HG02840 (cell line): ENCODE measurements around the gene OR10Z1.

Experiments
- ATAC-seq: cut with Tn5 transposase; IDR thresholded peaks from one replicate; pipeline ENCODE4 v1.9.1; 2021; ENCODE audit warnings: mild to moderate bottlenecking, moderate library complexity, moderate number of reproducible peaks; ENCODE audit not compliant: unreplicated experiment, low FRiP score

Gene OR10Z1

GRCh38 chr1:158604968-158605367 is at the start of gene OR10Z1:
OR10Z1 (plus strand) TSS chr1:158605268; CDS start chr1:158606439, 1,171 bp downstream.
- ATAC-seq = no peak

- ATAC-seq = no peak
Observed at GRCh38 chr1:158559696-158560095, 45.4 kb upstream of the OR10Z1 start.

- ATAC-seq = no peak
Observed at GRCh38 chr1:158563853-158564252, 41.2 kb upstream of the OR10Z1 start.

GRCh38 chr1:158564608-158565007 is 40.5 kb upstream of the OR10Z1 start:
- no peak for ATAC-seq

- ATAC-seq = no peak
Observed at GRCh38 chr1:158570480-158570879, 34.6 kb upstream of the OR10Z1 start, which contains the start of gene OR6P1. OR6P1 (minus strand) TSS chr1:158570580; CDS start chr1:158563604, 6,976 bp downstream.

GRCh38 chr1:158572226-158572625 is 32.8 kb upstream of the OR10Z1 start:
- ATAC-seq = no peak

DNA sequence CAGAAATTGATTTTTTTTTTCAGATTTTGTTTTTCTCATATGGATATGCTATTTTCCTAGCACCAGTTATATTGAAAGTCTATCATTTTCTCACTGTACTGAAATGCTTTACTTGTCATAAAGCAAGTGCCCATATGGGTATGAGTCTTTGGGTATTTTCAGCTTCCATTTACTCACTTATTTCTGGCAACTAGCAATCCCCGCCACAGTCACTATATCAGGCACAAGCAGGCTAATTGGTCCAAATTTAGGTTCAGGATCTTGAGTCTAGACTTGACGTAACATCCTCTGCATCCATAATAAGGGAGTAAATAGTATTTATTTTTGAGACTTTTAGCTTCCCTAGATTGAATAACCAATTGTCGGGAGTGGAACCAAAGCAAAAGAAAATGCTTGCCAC is 27.5 kb upstream of the OR10Z1 start:
- no peak for ATAC-seq

GRCh38 chr1:158579733-158580132 is 25.3 kb upstream of the OR10Z1 start, which contains the start of gene OR10X1:
OR10X1 (minus strand) TSS chr1:158579899; CDS start chr1:158579899, 0 bp downstream.
- ATAC-seq = no peak

DNA sequence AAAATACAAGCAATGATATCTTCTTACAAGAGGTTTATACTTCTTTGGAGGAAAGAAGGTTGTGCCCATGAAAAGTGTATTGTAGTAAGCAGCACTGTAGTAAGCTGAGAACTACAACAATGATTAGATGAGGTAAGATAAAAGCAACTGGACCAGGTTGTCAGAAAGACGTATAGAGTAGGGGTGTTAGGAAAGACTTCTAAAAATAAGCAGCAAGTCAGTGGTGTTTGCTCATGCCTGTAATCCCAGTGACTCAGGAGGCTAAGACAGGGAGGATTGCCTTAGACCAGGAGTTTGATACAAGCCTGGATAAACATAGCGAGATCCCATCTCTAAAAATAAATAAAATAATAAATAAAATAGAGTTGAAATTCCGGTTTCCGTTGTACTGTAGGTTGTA is 21.1 kb upstream of the OR10Z1 start:
- ATAC-seq = no peak

GRCh38 chr1:158586942-158587341 is 18.1 kb upstream of the OR10Z1 start:
- ATAC-seq = no peak

DNA sequence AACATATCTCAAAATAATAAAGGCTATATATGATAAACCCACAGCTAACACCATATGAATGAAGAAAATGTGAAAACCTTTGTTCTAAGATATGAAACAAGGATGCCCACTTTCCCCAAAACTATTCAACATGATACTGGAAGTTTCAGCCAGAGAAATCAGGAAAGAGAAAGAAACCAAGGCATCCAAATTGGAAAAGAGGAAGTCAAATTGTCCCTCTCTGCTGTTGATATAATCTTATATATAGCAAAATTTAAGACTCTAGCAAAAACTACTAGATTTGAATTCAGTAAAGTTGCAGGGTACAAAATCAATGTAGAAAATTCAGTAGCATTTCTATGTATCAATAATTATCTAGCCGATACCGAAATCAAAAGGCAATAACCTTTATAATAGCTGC is 4.3 kb upstream of the OR10Z1 start:
- ATAC-seq = no peak

DNA sequence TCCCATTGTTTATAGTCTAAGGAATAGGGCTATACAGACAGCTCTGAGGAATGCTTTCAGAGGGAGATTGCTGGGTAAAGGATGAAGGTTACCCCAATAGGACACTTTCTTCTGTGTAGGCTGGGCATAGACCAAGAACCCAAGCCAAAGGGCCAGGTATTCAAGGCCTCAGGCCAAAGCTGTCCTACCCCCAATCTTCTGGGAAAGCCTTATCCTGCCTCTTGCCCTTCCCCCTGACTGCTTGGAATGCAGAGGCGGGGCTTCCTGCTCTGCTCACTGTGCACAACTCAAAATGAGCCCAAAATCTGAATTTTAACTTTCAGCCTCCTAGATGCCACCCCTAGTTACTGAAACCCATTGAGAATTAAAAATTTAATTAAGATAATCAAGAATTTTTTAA is 2.2 kb downstream of the OR10Z1 start:
- no peak for ATAC-seq

GRCh38 chr1:158611916-158612315 is 6.8 kb downstream of the OR10Z1 start:
- no peak for ATAC-seq

DNA sequence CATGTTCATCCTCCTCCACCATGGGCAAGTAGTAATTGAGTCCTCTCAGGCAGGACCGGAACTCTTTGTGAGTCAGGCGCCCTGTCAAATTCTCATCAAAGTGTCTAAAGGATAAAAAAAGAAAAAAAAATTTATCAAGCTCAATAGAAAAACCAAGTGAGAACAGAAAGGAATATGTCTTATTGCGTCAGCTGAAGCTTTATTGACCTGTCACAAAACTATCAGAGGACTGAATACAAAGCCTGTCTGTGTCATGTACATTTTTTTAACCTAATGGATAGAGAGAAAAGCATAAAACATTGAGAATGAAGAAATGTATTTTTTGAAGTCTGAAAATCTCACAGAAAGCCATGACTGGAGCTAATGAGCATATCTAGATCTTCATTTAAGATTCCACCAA is 8.7 kb downstream of the OR10Z1 start:
- ATAC-seq = no peak

DNA sequence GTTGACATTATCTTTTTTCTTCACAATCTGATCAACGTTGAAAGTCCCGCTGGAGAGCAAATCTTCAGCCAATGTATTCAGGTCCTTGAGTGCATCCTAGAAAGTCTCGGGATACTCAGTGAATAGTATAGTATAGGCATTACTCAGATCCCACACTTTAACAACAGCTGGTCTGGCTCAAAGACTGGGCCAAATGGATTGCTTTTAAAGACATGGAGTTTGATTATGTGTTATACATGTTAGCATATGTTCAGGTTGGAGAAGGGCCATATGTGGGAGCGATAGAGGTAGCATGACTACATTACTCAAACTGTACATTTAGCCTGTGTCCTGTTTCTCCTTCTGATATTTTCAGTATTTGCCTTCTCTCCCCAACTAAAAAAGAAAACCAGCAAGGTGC is 33.1 kb downstream of the OR10Z1 start:
- no peak for ATAC-seq

DNA sequence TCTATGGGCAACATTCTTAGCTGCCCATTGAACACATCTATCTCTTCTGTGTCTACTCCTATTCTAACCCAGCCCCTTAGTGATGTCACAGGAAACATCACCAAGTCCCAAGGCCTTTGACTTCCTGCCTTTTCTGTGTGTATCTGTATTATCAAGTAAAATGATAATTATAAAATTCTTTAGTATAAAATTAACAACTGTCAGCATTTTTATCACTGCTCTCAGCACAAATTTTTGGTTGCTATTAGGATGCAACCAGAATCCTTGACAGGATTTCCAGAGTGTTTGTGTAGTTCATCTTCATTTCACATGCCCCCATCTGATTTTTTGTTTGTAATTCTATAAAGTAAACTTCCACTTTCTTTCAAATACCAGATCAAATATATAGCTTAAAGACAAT is 33.8 kb downstream of the OR10Z1 start:
- no peak for ATAC-seq

DNA sequence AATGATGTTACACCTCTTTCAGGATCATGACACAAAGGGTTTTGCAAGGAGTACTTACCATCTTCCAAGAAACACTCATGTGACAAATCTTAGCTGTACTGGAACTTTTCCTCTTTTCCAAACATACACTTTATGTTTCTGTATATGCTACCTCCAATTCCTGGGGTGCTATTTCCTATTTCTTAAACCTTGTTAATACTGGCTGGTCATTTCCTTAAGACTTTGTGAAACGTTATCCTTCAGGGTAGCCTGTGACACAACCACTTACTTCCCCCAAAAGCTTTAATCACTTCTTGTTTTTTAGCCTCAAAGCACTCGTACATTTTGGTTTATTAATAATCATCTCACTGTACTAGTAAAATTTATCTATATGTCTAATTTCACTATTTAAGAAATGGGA is 39.4 kb downstream of the OR10Z1 start:
- no peak for ATAC-seq

DNA sequence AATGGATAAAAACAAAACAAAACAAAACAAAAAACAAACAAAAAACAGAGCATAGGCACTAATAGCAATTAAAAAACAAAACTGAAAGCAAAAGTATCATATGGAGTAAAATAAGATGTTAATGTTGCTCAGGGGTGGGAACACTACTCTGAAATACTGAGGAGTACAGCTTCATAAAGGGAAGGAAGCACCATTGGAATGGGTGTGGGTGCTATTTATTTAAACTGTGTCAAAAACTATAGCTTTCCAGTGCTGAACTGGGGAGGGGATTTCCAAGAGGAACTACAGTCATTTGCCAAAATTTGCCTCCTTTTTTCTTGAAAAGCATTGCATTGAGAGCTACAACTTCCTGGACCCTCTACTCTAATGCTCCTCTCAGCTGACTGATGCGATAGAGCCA is 41.4 kb downstream of the OR10Z1 start:
- ATAC-seq = no peak

DNA sequence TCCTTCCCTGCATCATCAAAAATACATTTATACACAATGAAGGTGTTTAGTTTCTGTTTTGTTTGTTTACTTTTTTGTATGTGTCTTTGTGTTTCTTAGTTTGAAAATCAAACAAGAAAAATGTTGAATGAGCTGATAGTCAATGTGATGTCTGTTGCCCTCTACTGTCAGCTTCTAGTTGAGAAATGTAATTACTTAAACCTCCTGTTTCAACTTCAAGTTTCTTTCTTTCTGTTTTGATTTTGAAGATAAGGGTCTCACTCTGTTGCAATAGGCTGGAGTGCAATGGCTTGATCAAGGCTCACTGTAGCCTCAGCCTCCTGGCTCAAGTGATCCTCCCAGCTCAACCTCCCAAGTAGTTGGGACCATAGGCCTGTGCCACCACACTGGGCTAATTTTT is 44.0 kb downstream of the OR10Z1 start:
- ATAC-seq = no peak

DNA sequence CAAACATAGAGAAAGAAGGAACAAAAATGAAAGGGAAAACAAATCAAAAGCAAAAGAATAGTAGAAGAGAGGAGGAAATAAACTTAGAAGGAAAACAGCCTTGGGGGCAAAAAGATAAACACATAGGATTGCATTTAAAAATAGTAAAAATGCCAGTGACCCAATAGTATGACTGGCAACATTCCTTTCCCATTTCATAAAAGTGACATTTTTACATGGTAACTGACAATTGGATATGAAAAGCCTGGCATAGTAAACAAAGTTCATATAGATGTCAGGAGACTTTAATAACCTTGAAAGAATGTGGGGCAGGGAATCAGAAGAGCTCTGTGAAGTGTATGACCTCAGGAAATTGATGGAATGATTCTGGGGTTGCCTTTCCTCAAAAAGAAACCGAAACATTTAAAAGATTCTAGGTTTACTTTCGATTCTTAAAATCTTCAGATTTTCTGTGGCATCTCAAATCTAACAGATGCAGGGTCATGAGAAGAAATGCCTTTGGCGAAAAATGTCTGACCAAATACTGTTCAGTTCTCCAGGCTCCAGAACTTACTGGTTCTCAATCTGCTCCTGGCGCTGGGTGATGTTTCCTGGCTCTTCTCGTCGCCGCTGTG is 47.8 kb downstream of the OR10Z1 start:
- no peak for ATAC-seq

- ATAC-seq = no peak
Observed at GRCh38 chr1:158654086-158654485, 49.0 kb downstream of the OR10Z1 start.

DNA sequence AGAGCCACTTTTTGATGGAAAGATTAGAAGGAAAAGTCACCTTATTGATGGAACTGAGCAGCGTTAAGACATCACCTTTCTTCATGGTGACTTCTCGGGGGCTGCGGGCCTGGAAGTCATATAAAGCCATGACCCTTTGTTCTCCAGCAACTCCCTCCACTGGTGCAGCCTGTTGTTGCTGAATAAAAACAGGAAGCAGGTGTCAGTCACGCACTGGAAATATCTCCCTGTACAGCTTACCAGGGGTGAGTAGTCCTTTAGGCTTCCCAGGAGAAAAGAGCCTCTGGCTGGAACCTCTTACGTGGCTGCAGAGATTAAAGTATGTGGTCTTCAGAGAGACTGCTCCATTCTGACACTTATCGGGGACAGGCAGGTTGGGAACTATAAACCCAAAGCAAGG is 49.5 kb downstream of the OR10Z1 start:
- ATAC-seq = no peak
